NCI-H82 treated with DMSO at 0.1 percent for 48 hours (cell line): Measurements from ENCODE around the gene NAA60.

ENCODE experiments used
- DNase-seq: peaks from one replicate; lab custom pipeline; 2025; ENCODE audit not compliant: unreplicated experiment; lab: John Stamatoyannopoulos, UW

The NAA60 gene

DNA sequence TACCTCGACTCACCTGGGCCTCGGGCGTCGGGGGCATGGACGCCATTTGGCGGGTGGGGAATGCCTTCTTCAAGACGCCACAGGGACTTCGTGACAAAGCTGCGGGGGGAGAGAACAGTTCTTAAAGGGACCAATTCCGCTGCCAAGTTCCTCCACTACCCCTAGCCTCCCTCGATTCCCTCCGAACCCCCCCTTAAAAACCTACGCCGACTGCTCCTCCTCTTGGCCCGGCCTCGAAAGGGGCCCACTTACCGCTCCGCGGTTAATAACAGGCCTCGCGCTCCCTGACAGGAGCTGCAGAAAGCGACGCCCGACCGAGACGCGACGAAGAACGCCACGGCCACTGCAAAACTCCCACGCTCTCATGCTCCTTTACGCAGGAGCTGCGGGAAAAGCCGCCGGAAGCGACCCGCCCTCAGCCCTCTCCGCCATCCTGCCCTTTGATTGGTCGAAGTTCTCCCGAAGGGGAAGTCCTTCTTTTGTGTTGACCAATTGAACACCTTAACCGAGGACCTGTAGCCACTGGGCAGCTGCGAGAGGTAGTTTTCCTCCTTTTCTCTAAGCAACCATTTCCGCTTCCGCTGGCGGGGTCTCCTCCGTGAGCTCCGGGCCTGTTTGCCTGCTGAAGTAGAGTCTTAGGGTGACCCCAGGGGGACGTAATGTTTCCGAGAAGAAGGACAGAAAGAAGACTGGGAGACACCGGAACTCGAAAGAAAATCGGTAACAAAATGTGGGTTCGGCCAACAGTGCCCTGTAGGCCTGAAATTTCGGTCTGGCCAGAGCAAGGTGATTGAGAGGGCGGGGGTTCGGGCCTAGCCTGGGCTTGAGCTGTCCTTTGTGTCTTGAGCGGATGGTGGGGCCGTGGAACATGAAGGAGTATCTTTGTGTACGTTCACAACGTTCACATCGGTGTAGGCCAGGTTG is at the start of gene NAA60, which contains the start of gene ZNF597:
Gene NAA60 (plus strand): TSS at position 573 of the 924 bp plus-strand sequence. CDS start 32,548 bp downstream, outside the sequence.
Gene ZNF597 (minus strand): TSS at position 397 of the 924 bp plus-strand sequence. CDS start 351 bp downstream, at position 46.
- DNase-seq = peak; percentile 92

DNA sequence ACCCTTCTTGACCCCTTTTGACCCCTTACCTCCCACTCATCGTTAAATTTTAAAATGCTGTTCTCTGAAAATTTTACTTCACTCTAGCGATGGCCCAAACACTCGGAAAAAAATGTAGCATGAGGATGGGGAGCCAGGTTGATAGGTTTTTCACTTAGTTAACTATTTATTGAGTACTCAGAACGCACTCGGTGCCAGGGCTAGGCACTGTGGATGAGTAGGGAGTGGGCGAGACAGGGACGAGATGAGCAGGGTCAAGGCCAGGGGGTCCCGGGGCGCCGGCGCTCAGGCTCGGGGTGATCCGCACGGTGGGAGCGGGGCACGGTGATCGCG is 43.1 kb upstream of the NAA60 start:
- no peak for DNase-seq

DNA sequence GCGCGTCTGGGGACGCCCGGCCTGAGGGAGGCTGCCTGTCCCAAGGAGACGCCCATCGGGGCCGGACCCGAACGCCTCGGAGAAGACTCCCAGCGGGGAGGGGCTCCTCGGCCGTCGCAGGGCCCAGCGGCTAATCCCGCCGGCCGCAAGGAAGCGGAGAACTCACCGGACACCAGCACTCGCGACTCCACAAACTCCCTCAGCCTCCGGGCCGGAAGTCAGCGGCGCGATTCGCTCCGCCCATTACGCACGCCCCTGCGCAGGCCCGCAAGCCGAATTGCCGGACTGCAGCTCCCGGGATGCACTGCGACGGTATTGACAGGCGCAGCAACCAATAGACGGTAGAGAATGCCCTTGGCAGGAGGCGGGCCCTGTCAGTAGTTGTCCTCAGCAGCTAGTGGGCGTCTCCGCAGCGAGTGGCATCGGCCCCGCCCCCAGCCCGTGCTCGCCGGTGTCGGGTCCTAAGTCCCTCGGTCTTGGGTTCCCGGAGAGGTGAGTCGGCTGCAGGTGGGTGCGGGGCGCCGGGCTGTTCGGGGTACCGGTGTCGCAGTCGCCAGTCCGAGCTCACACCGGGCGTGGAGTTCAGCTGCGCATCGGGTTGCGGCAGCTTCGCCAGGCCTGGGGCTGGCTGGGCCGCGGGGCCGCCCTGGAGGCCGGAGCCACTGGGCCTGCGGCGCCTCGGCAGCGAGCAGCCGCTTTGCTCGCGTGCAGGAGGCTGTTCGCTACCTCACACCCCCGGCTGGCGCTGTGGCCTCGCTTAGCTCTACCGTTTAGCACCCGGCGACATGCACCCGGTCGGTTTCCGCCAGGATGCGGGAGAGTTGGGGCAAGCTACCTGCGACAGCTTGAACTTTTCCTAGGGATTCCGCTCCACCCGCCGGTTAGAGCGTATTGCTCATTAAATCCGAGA is 42.4 kb upstream of the NAA60 start, which contains the start of the genes ZNF174 and ZSCAN32:
Gene ZNF174 (plus strand): TSS at position 437 of the 910 bp plus-strand sequence. CDS start 790 bp downstream, outside the sequence.
Gene ZSCAN32 (minus strand): TSS at position 226 of the 910 bp plus-strand sequence. CDS start 3,447 bp downstream, outside the sequence.
- peak; percentile 94 for DNase-seq

DNA sequence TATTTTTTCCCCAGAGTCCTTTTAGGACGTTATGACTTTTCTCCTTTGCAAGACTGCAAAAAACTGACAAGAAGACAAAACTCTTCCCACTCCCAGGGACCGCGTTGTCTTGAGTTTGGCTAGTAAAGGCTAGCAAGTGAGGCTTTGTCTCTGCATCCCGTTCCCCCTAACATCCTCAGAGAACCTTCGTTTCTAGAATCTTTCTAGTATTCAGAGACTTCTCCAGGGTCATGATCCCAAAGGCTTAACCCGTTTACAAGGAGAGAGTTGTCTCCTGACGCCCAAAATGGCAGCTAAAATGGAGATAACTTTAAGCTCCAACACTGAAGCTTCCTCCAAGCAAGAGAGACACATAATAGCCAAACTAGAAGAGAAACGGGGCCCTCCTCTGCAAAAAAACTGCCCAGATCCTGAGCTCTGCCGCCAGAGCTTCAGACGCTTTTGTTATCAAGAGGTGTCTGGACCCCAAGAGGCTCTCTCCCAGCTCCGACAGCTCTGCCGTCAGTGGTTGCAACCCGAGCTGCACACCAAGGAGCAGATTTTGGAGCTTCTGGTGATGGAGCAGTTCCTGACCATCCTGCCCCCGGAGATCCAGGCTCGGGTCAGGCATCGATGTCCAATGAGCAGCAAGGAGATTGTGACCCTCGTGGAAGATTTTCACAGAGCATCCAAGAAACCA is 41.6 kb upstream of the NAA60 start:
- DNase-seq = no peak

DNA sequence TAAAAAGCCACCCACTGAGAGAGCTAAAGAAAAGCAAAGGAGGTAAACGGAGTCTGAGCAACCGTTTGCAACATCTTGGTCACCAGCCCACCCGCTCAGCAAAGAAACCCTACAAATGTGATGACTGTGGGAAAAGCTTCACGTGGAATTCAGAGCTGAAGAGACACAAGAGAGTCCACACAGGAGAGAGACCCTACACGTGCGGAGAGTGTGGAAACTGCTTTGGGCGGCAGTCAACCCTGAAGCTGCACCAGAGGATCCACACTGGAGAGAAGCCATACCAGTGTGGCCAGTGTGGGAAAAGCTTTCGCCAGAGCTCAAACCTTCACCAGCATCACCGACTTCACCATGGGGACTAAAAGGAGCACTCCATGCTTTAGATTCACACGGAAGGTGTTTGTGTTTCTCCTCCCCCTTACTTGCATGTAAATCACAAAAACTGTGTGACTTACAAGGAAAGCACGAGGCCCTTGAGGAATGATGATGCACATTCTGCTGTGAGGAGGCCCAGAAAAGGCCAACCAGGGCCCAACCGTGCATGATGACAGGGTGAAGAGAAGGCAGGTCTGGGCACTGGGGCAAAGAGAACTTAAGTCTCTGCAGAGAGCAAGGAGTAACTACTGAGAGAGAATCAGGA is 34.8 kb upstream of the NAA60 start:
- DNase-seq = no peak

DNA sequence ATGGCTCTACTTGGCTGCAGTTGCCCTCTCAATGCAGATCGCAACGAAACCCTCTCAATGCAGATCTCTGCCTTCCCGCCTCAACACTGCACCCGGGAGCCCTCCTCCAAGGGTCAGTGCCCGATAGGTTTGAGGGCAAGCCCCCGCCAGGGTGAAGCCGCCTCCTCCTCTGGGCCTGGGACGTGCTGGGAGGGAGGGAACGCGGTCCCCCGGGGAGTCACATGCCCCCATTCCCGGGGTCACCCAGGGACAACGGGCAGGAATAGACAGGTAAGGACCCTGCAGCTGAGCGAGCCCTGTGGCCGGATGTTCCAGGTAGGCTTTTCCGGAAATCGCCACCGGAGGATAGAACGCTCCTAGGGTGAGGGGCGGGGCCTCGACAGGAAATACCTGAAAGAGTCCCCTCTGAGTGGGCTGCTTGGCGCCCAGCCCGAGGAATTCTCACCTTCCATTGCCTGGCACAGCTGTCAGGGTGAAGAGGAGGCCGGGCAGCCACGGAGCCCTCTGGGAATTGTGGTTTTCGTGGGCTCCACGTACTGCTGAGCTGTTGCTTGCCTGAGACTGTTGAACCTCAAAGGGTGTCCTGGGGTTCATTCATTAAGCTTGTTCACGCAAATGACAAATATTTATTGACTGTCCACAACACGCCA is 29.6 kb upstream of the NAA60 start:
- DNase-seq = no peak

DNA sequence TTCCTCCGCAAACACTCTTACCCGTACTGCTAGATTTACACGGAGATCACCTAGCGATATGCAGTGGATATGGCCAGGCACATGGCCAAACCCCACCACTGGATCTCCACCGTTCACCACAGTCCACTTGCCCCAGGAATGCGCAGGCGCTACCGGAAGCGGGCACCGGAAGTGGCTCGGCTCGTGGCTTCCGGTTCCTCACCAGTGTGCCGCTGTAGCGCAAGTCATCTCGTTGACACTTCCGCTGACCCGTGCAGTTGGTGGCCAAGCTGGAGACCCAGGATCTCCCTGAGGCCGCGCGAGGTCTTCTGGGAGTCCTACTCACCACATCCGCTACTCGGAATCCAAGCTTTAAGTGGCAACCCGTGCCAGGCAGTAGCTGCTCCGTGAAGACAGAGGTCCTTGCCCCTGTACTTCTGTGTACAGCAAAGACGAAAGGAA is 11.7 kb upstream of the NAA60 start:
- DNase-seq = no peak

DNA sequence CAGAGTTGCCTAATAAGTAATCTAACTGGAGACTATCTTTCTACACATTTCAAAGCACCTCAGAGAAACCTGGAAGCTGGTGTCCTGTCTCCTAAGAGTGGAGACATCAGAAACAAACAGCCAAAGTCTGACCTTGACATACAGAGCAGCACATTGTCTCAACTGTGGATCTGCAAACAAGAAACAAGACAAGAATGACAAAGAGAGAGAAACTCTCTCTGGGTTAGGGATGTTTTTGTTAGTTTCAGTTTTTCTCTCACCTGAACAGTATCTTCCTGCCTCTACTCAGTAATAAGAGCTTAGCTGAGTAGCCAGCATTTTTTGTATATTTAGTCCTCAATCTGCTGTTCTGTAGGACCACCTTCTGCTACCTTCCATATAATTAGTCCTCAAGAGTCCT is 9.1 kb upstream of the NAA60 start:
- no peak for DNase-seq

DNA sequence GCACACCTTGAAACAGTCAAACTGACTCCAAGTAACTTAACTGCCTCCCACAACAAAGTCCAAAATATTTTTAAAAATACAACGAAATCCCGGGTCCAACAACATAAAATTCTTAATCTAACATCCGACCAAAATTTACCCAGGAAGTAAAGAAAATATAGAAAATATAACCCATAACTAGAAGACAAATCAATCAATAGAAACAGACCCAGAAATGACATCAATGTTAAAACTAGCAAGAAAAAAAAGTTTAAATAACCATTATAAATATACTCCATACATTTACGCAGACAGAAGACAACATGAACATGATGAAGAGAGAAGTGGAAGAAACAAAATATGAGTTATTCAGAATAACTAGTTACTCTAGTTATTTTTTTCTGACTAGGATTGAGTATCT is 3.8 kb upstream of the NAA60 start:
- no peak for DNase-seq

DNA sequence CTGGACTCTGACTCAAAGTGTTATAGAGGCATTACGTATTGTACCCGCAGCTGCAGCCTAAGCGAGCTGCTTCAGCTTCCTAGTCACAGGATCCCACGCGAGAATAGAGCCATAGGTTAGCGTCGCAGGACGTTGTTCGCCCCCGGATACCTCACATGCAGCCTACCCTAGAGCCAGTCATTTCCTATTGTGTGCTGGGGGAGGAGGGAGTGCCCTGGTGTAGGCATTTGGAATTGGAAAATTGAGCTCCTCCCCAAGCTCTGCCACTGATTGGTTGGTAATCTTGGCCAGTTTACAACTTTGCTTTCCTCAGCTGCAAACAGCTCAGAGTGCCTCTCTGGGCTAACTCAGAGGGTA is 530 bp downstream of the NAA60 start:
- no peak for DNase-seq

DNA sequence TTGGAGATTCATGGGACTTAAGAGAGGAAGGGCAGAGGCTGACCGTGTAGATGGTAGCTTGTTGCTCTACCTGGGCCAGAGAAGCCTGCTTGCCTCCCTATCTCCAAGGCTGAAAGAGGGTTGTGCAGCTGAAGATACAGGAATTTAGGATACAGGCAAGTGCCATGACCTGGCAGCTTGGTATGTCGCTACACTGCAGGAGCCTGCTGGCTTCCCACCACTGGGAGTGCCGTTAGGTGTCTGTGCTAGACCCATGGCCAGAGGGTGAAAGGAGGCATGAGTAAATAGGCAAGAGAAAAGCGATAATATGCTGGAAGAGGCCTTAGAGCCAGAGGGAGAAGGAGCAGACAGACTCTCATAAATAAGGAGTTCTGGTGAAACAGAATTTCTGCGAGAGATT is 10.6 kb downstream of the NAA60 start:
- no peak for DNase-seq

DNA sequence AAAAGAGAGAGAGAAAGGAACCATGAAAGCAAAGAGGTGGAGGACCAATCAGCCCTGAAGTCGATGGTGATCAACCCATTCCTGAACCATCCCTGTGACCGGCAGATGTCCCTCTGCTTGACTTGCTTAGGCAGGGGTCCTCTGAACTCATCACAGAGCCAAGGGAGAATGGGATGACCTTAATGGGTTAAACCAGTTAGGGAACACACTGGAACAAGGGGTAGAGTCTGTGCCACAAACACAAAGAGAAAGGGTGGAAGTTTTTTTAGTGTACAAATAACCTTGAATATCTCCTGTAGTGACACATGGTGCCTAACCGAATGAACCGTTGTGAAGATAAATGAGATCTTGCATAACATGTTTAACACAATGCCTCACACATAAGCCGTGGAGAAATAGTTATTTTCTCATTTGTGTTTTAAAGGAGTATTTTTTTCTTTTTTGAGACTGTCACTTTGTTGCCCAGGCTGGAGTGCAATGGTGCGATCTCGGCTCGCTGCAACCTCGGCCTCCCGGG is 11.2 kb downstream of the NAA60 start:
- DNase-seq = no peak

DNA sequence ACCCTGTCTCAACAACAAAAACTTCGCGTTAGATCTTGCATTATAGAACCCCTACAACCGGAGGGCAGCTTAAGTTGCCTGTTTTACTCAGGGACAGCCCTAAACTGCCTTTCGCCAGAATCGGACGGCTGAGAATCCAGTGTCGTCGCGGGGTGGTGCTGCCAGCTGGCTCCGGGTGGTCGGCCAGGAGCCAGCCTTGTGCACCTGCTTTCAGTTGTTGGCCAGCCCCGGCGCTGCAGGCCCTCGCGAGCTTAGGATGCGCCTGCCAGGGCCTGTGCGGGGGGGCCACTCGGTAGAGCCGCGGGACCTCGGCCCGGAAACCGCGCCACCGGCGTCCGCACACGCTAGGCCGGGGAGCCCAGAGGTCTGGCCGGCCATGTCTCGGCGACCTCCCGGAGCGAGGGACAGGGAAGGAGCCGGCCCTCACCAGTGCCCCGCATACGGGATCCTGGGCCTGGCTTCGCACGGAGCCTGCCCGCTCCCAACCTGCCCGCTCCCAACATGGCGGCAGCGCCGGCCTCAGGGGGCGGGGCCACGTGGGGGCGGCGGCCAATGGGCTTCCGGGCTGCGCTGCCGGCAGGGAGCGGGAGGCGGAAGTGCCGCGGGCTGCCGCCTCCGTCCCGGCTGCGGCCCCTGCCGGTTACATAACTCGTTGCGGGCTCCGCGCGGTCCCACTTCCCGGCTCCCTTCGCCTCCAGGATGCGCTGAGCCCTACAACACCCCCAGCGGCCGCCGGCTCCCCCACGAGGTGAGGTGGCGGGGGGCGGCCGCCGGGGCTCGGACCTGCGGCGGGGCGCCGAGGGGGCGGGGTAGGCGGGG is 14.2 kb downstream of the NAA60 start:
- peak; percentile 52 for DNase-seq

DNA sequence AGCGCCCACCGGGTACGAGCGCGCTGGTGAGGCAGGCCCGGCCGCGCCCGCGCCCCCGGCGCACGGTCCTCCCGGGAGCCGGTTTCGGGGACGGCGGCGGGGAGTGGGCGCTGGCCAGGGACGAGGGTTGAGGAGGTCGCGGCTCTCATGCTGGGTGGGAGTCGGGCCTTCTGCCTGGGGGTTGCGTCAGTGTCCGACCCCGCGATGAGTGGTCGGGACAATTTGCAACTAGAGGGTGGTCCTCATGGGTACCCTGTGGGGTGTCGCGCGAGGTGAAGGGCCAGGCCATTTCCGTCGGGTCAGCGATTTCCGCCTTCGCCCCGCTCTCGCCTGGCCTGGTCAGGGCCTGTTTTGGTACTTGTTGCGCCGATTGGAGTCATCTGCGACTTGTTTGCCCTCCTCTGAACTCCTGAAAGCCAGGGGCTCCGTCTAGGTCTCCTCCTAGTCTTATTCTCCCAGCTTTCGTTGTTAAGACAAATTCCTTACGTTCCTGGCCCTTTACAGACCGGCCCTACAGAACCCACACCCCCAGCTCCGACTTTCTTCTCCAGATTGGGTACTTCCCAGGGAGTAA is 14.9 kb downstream of the NAA60 start:
- DNase-seq = no peak

DNA sequence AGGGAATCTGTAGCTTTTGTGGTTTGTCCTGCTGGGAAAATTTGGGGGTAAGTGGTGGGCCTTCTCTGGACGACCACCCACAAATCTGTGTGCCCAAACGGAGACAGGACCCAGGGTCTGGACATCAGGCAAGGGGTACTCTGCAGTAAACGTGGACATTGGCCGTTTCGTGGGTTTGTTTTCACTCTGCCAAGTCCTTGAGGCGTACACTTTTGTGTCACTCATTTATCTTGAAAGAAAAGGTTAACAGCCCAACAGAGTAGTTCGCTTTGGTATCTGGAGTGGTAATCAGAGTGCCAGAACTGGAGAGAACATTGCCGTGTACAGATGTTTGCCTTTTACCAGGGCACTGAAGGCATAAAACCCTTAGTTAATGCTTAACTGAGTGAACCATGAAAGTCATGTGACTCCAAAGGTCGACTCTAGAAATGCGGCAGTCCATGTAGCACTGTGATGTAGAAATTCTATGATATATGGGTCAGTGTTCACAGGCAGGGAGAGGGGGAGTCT is 15.4 kb downstream of the NAA60 start:
- no peak for DNase-seq

DNA sequence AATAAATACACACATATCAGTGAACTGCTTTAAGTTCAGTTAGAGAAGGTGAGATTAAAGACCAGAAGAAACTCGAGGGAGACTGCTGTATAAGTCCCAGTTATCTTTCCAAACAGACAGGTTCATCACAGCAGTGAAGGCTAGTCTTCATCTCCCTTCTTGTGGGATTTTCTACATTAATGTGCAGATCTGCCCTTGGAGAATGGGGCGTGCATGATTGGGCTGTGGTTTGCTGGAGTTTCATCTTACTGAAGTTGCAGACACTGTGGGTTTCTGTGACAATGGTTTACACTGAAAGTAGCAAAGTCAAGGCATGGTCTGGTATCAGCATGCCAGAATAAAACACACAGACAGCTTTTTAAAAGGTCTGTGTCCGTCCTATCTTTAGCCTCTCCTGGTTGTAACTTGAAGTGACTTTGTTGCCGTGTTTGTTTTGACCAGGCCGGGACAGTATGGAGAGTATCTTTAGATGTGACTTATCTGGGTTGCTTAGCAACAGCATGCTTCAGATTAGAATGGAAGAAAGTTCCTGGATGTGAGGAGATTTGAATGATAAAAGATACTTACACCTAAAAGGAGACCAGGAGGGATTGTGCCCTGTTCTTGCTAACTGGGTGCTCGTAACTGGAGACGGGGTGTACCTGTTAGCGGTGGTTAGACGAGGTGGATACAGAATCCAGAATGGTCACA is 16.1 kb downstream of the NAA60 start:
- no peak for DNase-seq

DNA sequence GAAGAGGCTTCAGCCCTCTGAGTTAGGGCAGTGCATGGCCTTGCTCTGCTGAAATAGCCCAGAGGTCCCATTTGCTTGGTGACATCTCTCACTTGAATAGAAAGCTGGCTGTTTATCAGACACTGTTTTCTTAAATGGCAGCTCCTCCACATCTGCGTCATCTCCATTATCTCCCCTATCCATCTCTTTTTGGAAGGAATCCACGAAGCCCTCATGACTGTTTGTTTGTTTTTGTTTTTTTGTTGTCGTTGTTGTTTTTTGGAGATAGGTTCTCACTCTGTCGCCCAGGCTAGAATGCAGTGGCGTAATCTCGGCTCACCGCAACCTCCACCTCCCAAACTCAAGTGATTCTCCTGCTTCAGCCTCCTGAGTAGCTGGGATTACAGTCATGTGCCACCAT is 16.6 kb downstream of the NAA60 start:
- DNase-seq = no peak

DNA sequence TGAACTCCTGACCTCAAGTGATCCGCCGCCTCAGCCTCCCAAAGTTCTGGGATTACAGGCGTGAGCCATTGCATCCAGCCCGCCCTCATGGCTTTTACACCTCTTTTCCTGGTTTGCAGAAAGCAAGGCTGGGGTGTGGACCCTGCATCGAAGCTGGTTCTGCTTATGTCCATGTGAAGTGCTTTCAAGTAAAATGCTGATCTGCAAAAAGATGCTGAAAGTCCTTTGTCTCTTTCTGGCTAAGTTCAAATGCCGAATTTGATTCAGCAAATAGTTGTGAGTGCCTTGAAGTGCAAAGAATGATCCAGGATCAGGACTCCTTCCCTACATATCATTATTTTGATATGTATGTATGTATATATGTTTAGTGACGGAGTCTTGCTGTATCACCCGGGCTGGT is 17.1 kb downstream of the NAA60 start:
- no peak for DNase-seq
